ENCODE measurements around the gene ADGRF3.
A peak's percentile ranks its signal among the peaks of the same experiment; 100 is the strongest.
"Not testable (repeated sequence)": the region's sequence is repeated elsewhere in the genome, so short reads cannot be mapped to it uniquely, and the experiment has no call there.

ADGRF3 gene

GRCh38 chr2:26347286-26347865 is 787 bp upstream of the ADGRF3 start:
- DNase-seq, result no peak

GRCh38 chr2:26345545-26346453 is 790 bp downstream of the ADGRF3 start, which contains the start of gene SELENOI:
SELENOI (plus strand) TSS chr2:26346143; CDS start chr2:26346233, 90 bp downstream.
- DNase-seq, result peak; percentile 99

GRCh38 chr2:26345283-26345544 is 1.4 kb downstream of the ADGRF3 start:
- no peak for DNase-seq

GRCh38 chr2:26344581-26345282 is 1.9 kb downstream of the ADGRF3 start:
- peak; percentile 37 for DNase-seq

- no peak for DNase-seq
Measured at GRCh38 chr2:26340831-26341230, 5.8 kb downstream of the ADGRF3 start.

- DNase-seq, result no peak
Measured at GRCh38 chr2:26337298-26337697, 9.3 kb downstream of the ADGRF3 start.

GRCh38 chr2:26336719-26337118 is 9.9 kb downstream of the ADGRF3 start:
- DNase-seq, result no peak

- no peak for DNase-seq
Measured at GRCh38 chr2:26335231-26335630, 11.4 kb downstream of the ADGRF3 start.

- DNase-seq, result no peak
Measured at GRCh38 chr2:26333293-26333692, 13.3 kb downstream of the ADGRF3 start.

GRCh38 chr2:26331321-26331720 is 15.3 kb downstream of the ADGRF3 start:
- not testable (repeated sequence) for DNase-seq

- DNase-seq, result no peak
Measured at GRCh38 chr2:26330604-26331003, 16.0 kb downstream of the ADGRF3 start.

GRCh38 chr2:26330114-26330549 is 16.5 kb downstream of the ADGRF3 start:
- DNase-seq, result peak; percentile 85

- not testable (repeated sequence) for DNase-seq
Measured at GRCh38 chr2:26329083-26329482, 17.5 kb downstream of the ADGRF3 start.

GRCh38 chr2:26327291-26328272 is 19.0 kb downstream of the ADGRF3 start:
- no peak for DNase-seq

- DNase-seq, result no peak
Measured at GRCh38 chr2:26326514-26326913, 20.1 kb downstream of the ADGRF3 start.

GRCh38 chr2:26325851-26326250 is 20.7 kb downstream of the ADGRF3 start:
- no peak for DNase-seq

GRCh38 chr2:26324903-26325302 is 21.7 kb downstream of the ADGRF3 start:
- no peak for DNase-seq

- DNase-seq, result not testable (repeated sequence)
Measured at GRCh38 chr2:26324479-26324878, 22.1 kb downstream of the ADGRF3 start.

GRCh38 chr2:26318950-26319349 is 27.6 kb downstream of the ADGRF3 start:
- no peak for DNase-seq

- no peak for DNase-seq
Measured at GRCh38 chr2:26317377-26318105, 29.0 kb downstream of the ADGRF3 start.

GRCh38 chr2:26316845-26317244 is 29.7 kb downstream of the ADGRF3 start:
- no peak for DNase-seq

- DNase-seq, result no peak
Measured at GRCh38 chr2:26316041-26316440, 30.5 kb downstream of the ADGRF3 start.

Data from activated naive CD4-positive, alpha-beta T cell treated with anti-CD3 and anti-CD28 coated beads, Interleukin-2, amount 50 U/mL, for 16 hours (primary cell).